ENCODE results near the gene PRR36. TPM values are rescaled to one million over a fixed set of nuclear protein-coding genes. Genes with fewer than 3 reads are reported as not detected.

Gene PRR36
- total RNA-seq, 1 donor from 2014 or later = 2.6 TPM

- TF ChIP-seq CTCF (IDR thresholded peaks at IDR 0.05) = no peak
- peak overlapping the region; percentile 55 for H3K27ac ChIP-seq
Observed at GRCh38 chr19:7888826-7889217, 14.6 kb upstream of the PRR36 start.

GRCh38 chr19:7888145-7888825 is 14.1 kb upstream of the PRR36 start, which contains the start of gene LRRC8E:
Gene LRRC8E, plus strand, starts transcription at chr19:7888510. Its CDS starts 7,094 bp downstream, at chr19:7895604.
- Histone ChIP-seq H3K27me3 (peaks cover 14% of the 10 kb centered on the region), H3K36me3 (no peaks in the 10 kb centered on the region), H3K27ac (peak within 1 kb of the TSS; percentile 55), H3K4me3 (peak within 1 kb of the TSS; percentile 53), H3K9me3 (no peaks in the 10 kb centered on the region), H3K4me1 (peaks cover 7% of the 10 kb centered on the region)
- TF ChIP-seq CTCF (IDR thresholded peaks at IDR 0.05) = no peak
- intact Hi-C loops (cut with DNase I) = no loop called here
- ATAC-seq = peak; percentile 97
- peak; percentile 90 for DNase-seq

More at GRCh38 chr19:7888826-7889217, 14.6 kb upstream of the PRR36 start:
- no peak for ATAC-seq
- Histone ChIP-seq H3K36me3 (no peaks in the 10 kb centered on the region), H3K4me3 (peak overlapping the region; percentile 53), H3K27me3 (peaks cover 14% of the 10 kb centered on the region), H3K4me1 (peaks cover 7% of the 10 kb centered on the region), H3K9me3 (no peaks in the 10 kb centered on the region)
- no peak for DNase-seq
- intact Hi-C loops (cut with DNase I) = no loop called here

DNA sequence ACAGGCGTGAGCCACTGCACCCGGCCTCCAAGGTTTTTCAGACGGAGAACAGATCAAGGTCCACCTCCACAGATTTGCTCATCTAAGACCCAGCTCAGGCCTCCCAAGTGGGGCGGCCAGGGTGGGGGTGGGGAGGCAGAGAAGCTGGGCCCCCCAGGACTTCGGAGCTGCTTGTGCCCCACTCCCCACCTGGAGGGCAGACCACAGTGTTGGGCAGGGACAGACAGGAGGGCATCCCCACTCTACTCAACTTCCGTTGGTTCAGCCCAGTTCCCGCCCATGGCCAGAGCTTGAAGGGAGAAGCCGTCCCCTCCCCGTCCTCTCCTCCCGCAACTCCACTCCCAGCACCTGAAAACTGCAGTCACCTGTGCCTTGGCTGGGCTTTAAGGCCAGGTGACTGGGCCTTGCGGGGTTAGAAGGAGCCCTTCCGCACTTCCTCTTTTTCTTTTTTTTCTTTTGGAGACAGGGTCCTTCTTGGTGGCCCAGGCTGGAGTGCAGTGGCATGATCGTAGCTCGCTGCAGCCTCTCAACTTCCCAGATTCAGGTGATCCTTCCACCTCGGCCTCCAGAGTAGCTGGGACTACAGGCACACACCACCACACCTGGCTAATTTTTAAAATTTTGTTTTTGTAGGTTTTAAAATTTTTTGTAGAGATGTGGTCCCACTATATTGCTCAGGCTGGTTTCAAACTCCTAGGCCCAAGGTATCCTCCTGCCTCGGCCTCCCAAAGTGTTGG is 13.4 kb upstream of the PRR36 start:
- Histone ChIP-seq H3K27ac (no peak overlapping the region), H3K4me3 (no peak overlapping the region), H3K27me3 (peaks cover 14% of the 10 kb centered on the region)

DNA sequence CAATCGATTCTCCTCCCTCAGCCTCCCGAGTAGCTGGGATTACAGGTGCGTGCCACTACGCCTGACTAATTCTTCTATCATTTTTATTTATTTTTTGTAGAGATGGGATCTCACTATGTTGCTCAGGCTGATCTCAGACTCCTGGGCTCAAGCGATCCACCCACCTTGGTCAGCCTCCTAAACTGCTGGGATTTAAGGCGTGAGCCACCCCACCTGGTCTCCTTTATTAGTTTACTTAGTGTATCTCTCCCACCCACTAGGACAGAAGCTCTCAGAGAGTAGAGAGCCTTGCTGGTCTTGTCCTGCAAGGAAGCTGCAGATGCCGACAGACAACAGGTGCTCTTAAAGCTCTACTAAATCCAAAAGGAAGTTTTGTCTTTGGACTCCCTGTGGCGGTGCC is 11.6 kb upstream of the PRR36 start:
- intact Hi-C loops (cut with DNase I) = no loop called here
- H3K36me3 ChIP-seq = no peaks in the 10 kb centered on the region
- no peak overlapping the region for H3K4me3 ChIP-seq
- peaks cover 7% of the 10 kb centered on the region for H3K4me1 ChIP-seq
- no peak for DNase-seq
- peaks cover 14% of the 10 kb centered on the region for H3K27me3 ChIP-seq
- no peak overlapping the region for H3K27ac ChIP-seq
- TF ChIP-seq CTCF (IDR thresholded peaks at IDR 0.05) = no peak
- no peaks in the 10 kb centered on the region for H3K9me3 ChIP-seq
- no peak for ATAC-seq

More for the DNA sequence above, 13.4 kb upstream of the PRR36 start:
- intact Hi-C loops (cut with DNase I) = no loop called here
- DNase-seq (no peak), ATAC-seq (no peak)
- Histone ChIP-seq H3K9me3 (no peaks in the 10 kb centered on the region), H3K36me3 (no peaks in the 10 kb centered on the region), H3K4me1 (peaks cover 7% of the 10 kb centered on the region)
- TF ChIP-seq CTCF (IDR thresholded peaks at IDR 0.05) = no peak

DNA sequence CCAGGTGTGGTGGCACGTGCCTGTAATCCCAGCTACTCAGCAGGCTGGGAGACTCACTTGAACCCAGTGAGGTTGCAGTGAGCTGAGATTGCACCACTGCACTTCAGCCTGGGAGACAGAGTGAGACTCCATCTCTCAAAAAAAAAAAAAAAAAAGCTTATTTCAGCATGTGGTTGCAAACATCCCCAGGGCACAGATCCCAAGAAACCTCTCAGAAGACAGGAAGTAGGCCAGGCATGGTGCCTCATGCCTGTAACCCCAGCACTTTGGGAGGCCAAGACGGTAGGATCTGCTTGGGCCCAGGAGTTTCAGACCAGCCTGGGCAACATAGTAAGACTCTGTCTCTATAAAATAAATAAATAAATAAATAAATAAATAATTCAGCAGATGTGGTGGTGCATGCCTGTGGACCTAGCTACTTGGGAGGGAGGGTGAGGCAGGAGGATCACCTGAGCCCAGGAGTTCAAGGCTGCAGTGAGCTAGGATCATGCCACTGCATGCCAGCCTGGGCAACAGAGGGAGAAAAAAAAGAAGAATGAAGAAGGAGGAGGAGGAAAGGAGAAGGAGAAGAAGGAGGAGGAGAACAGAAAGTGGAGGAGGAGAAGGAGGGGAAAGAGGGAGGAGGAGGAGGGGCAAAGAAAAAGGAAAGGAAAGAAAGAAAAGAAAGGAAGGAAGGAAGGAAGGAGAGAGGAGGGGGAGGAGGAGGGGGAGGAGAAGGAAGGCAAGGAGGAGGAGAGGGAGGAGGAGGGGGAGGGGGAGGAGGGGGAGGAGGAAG is 9.8 kb upstream of the PRR36 start:
- Histone ChIP-seq H3K27ac (no peak overlapping the region), H3K27me3 (peaks cover 14% of the 10 kb centered on the region), H3K4me1 (peaks cover 7% of the 10 kb centered on the region), H3K4me3 (no peak overlapping the region), H3K36me3 (no peaks in the 10 kb centered on the region), H3K9me3 (no peaks in the 10 kb centered on the region)
- intact Hi-C loops (cut with DNase I) = no loop called here
- ATAC-seq = no peak
- DNase-seq = no peak
- no peak for TF ChIP-seq CTCF (IDR thresholded peaks at IDR 0.05)
